Activated CD4-positive, CD25-positive, alpha-beta regulatory T cell treated with anti-CD3 and anti-CD28 coated beads, Interleukin-2, amount 50 U/mL, for 72 hours (primary cell): ENCODE results near the gene CCT2.
A peak's percentile ranks its signal among the peaks of the same experiment; 100 is the strongest.

Source experiments
- DNase-seq: peaks from one replicate; pipeline ENCODE4 v3.0.0; 2021

Gene CCT2

GRCh38 chr12:69585189-69586062, at the start of gene CCT2:
CCT2 (plus strand) TSS chr12:69585459; CDS start chr12:69585522, 63 bp downstream.
- peak; percentile 96 for DNase-seq

- DNase-seq, result no peak
These were observed 44.3 kb upstream of the CCT2 start for GRCh38 chr12:69540987-69541386.

- no peak for DNase-seq
These were observed 41.2 kb upstream of the CCT2 start for GRCh38 chr12:69544087-69544486.

GRCh38 chr12:69545081-69545480, 40.2 kb upstream of the CCT2 start:
- no peak for DNase-seq

GRCh38 chr12:69546693-69547438, 38.4 kb upstream of the CCT2 start:
- no peak for DNase-seq

GRCh38 chr12:69548687-69549086, 36.6 kb upstream of the CCT2 start:
- DNase-seq, result no peak

GRCh38 chr12:69550569-69551350, 34.5 kb upstream of the CCT2 start:
- no peak for DNase-seq

- no peak for DNase-seq
These were observed 31.5 kb upstream of the CCT2 start for GRCh38 chr12:69553628-69554248.

- DNase-seq, result no peak
These were observed 29.8 kb upstream of the CCT2 start for GRCh38 chr12:69555461-69555860.

GRCh38 chr12:69556383-69556782, 28.9 kb upstream of the CCT2 start:
- no peak for DNase-seq

- no peak for DNase-seq
These were observed 22.0 kb upstream of the CCT2 start for GRCh38 chr12:69563166-69563762.

- no peak for DNase-seq
These were observed 18.7 kb upstream of the CCT2 start for GRCh38 chr12:69566603-69567002.

- DNase-seq, result no peak
These were observed 16.0 kb upstream of the CCT2 start for GRCh38 chr12:69569236-69569635.

- no peak for DNase-seq
These were observed 15.2 kb upstream of the CCT2 start for GRCh38 chr12:69570000-69570516.

GRCh38 chr12:69570545-69571399, 14.5 kb upstream of the CCT2 start:
- DNase-seq, result no peak

GRCh38 chr12:69575346-69575745, 9.9 kb upstream of the CCT2 start:
- DNase-seq, result no peak

GRCh38 chr12:69578283-69578682, 7.0 kb upstream of the CCT2 start:
- DNase-seq, result no peak

- DNase-seq, result no peak
These were observed 6.2 kb upstream of the CCT2 start for GRCh38 chr12:69579029-69579428.

GRCh38 chr12:69580074-69580473, 5.2 kb upstream of the CCT2 start:
- no peak for DNase-seq

- no peak for DNase-seq
These were observed 2.1 kb upstream of the CCT2 start for GRCh38 chr12:69583203-69583602.

- DNase-seq, result no peak
These were observed 3.3 kb downstream of the CCT2 start for GRCh38 chr12:69588527-69588926.
